HG03064 (cell line): ENCODE data around the gene TCF7.

ENCODE experiments used
- ATAC-seq: cut with Tn5 transposase; IDR thresholded peaks from one replicate; pipeline ENCODE4 v1.9.1; 2021; ENCODE audit warnings: low read depth; ENCODE audit not compliant: unreplicated experiment

Gene TCF7

GRCh38 chr5:134088994-134089560, 25.4 kb upstream of the TCF7 start:
- ATAC-seq: no peak

GRCh38 chr5:134090522-134090921, 24.0 kb upstream of the TCF7 start:
- ATAC-seq: no peak

- no peak for ATAC-seq
Observed at GRCh38 chr5:134091626-134092121, 22.8 kb upstream of the TCF7 start.

- no peak for ATAC-seq
Observed at GRCh38 chr5:134092875-134093274, 21.6 kb upstream of the TCF7 start.

- ATAC-seq: no peak
Observed at GRCh38 chr5:134093351-134093750, 21.1 kb upstream of the TCF7 start.

GRCh38 chr5:134095293-134095692, 19.2 kb upstream of the TCF7 start:
- ATAC-seq: no peak

- ATAC-seq: no peak
Observed at GRCh38 chr5:134095887-134096589, 18.4 kb upstream of the TCF7 start.

- ATAC-seq: no peak
Observed at GRCh38 chr5:134097211-134097749, 17.2 kb upstream of the TCF7 start.

- no peak for ATAC-seq
Observed at GRCh38 chr5:134098690-134099089, 15.8 kb upstream of the TCF7 start.

- no peak for ATAC-seq
Observed at GRCh38 chr5:134099288-134099872, 15.1 kb upstream of the TCF7 start.

- no peak for ATAC-seq
Observed at GRCh38 chr5:134099939-134100282, 14.6 kb upstream of the TCF7 start.

- ATAC-seq: peak; percentile 75
Observed at GRCh38 chr5:134100283-134101091, 14.0 kb upstream of the TCF7 start.

GRCh38 chr5:134101686-134102439, 12.6 kb upstream of the TCF7 start:
- ATAC-seq: no peak

- ATAC-seq: no peak
Observed at GRCh38 chr5:134103397-134103796, 11.1 kb upstream of the TCF7 start.

GRCh38 chr5:134103998-134104654, 10.4 kb upstream of the TCF7 start:
- no peak for ATAC-seq

- no peak for ATAC-seq
Observed at GRCh38 chr5:134106991-134107701, 7.3 kb upstream of the TCF7 start.

- no peak for ATAC-seq
Observed at GRCh38 chr5:134107779-134108178, 6.7 kb upstream of the TCF7 start.

- ATAC-seq: no peak
Observed at GRCh38 chr5:134110382-134110781, 4.1 kb upstream of the TCF7 start.
